ENCODE data around the gene ZNF438. TPM values are rescaled to one million over a fixed set of nuclear protein-coding genes. Genes with fewer than 3 reads are reported as not detected.

The ZNF438 gene
- total and polyA plus RNA-seq, 9 donors, result 6.2 to 12.7 (median 7.1) TPM

DNA sequence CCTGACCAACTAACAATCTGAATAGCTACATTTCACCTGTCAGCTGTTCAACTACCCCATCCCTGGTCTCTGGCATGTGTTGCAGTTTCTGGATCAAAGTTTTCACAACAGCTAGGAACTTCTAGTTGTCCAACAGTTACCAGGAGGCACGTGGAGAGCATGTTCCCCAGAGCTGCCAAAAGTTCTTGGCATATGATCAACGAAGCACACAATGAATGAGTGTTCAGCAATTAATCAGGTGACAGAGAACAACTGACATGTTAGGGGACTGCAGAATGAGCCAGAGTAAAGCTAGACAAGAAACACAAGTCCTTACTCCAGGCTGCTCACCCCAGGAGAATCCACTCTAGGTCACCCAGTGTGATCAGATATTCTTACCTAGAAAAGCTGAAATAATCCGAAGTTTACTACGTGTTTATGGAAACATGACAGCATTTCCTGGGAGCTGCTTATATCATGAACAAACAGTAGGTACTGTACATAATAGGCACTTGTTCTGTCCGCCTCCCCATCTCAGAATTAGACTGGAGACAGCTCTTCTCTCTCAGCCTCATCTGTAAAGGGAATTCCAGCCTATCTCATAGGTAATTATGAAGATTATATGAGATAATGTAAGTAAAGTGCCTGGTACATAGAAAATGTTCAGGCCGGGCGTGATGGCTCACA, 50.6 kb downstream of the ZNF438 start:
- 56 to 58% (median 57%) methylated on average over 7 of the region's 7 CpGs for WGBS, 3 donors
- Histone ChIP-seq H3K36me3 (no peaks in the 10 kb centered on the region), H3K9me3 (no peaks in the 10 kb centered on the region), H3K27ac (no peak overlapping the region), H3K4me3 (no peak overlapping the region), H3K27me3 (no peaks in the 10 kb centered on the region), H3K4me1 (ENCODE audit: insufficient read depth) (peaks cover 4% of the 10 kb centered on the region)
- TF ChIP-seq, protein P1, sequence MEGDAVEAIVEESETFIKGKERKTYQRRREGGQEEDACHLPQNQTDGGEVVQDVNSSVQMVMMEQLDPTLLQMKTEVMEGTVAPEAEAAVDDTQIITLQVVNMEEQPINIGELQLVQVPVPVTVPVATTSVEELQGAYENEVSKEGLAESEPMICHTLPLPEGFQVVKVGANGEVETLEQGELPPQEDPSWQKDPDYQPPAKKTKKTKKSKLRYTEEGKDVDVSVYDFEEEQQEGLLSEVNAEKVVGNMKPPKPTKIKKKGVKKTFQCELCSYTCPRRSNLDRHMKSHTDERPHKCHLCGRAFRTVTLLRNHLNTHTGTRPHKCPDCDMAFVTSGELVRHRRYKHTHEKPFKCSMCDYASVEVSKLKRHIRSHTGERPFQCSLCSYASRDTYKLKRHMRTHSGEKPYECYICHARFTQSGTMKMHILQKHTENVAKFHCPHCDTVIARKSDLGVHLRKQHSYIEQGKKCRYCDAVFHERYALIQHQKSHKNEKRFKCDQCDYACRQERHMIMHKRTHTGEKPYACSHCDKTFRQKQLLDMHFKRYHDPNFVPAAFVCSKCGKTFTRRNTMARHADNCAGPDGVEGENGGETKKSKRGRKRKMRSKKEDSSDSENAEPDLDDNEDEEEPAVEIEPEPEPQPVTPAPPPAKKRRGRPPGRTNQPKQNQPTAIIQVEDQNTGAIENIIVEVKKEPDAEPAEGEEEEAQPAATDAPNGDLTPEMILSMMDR (IDR thresholded peaks at IDR 0.05), result no peak
- TF ChIP-seq POLR2A (IDR thresholded peaks at IDR 0.05), result no peak
- no peak for TF ChIP-seq EP300 (IDR thresholded peaks at IDR 0.05)
- intact Hi-C loops (cut with DNase I), result no loop called here
- DNase-seq, result peak in 1 of 5 donors; percentile 27

DNA sequence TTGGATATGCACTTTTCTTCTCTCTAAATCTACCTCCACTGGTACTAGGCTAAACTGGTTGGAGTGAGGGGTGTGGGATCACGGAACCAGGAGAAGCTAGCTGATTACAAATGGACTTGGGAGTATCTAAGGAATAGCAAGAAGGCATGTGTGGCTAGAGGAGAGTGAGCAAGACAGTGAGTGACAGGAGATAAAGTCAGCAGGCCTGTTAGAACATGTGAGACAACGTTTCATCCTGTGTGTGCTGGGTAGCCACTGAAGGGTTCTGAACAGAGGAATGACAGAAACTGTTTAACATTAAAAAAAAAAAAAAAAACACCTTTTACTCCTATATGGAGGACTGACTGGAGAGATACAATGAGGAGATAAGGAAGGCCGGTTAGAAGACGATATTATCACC, 51.7 kb downstream of the ZNF438 start:
- no peak overlapping the region for H3K27ac ChIP-seq

DNA sequence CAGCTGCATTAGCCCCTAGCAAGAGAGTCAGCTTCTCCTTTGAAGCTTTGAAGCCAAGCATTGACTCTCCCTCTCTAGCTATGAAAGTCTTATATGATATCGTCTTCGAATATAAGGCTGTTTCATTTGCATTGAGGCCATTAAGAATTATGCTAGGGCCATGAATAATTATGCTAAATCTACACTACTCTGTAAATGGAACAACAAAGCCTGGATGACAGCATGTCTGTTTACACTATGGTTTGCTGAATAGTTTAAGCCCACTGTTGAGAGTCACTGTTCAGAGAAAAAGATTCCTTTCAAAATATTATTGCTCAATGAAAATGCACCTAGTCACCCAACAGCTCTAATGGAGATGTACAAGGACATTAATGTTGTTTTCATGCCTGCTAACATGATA, 52.8 kb downstream of the ZNF438 start:
- Histone ChIP-seq H3K4me1 (ENCODE audit: insufficient read depth) (peaks cover 8% of the 10 kb centered on the region), H3K36me3 (no peaks in the 10 kb centered on the region), H3K9me3 (no peaks in the 10 kb centered on the region), H3K27me3 (no peaks in the 10 kb centered on the region), H3K4me3 (no peak overlapping the region), H3K27ac (no peak overlapping the region)
- intact Hi-C loops (cut with DNase I), result no loop called here
- TF ChIP-seq EP300 (IDR thresholded peaks at IDR 0.05), result no peak
- no peak for TF ChIP-seq POLR2A (IDR thresholded peaks at IDR 0.05)
- TF ChIP-seq, protein P1 (IDR thresholded peaks at IDR 0.05), result no peak
- 94 to 98% (median 97%) methylated on average over 2 of the region's 2 CpGs for WGBS, 3 donors
- no peak for DNase-seq

More for the DNA sequence above, 51.7 kb downstream of the ZNF438 start:
- H3K27me3 ChIP-seq, result no peaks in the 10 kb centered on the region
- no peak overlapping the region for H3K4me3 ChIP-seq
- no peaks in the 10 kb centered on the region for H3K9me3 ChIP-seq
- no peaks in the 10 kb centered on the region for H3K36me3 ChIP-seq
- 92 to 96% (median 93%) methylated on average over 4 of the region's 4 CpGs for WGBS, 3 donors
- no peak for TF ChIP-seq POLR2A (IDR thresholded peaks at IDR 0.05)
- TF ChIP-seq EP300 (IDR thresholded peaks at IDR 0.05), result no peak
- TF ChIP-seq, protein P1 (IDR thresholded peaks at IDR 0.05), result no peak
- no peak for DNase-seq
- intact Hi-C loops (cut with DNase I), result no loop called here
- H3K4me1 ChIP-seq (ENCODE audit: insufficient read depth), result peaks cover 6% of the 10 kb centered on the region

DNA sequence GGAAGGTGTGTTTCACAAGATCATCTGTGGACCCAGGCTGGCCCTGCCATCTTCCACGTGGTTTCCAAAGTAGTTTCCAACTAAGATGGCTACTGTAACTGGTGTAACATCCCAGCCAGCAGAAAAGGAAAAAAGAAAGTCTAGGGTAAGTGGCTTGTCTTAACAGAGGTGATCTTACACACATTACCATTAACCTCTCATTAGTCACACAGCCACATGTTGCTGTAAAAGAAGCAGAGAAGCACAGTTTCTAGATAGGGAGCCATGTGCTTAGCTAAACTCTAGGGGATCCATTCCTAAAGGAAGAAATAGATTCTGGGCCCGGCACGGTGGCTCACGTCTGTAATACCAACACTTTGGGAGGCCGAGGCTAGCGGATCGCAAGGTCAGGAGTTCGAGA, 54.3 kb downstream of the ZNF438 start:
- Histone ChIP-seq H3K27ac (no peak overlapping the region), H3K4me1 (ENCODE audit: insufficient read depth) (peaks cover 10% of the 10 kb centered on the region), H3K36me3 (no peaks in the 10 kb centered on the region), H3K27me3 (no peaks in the 10 kb centered on the region), H3K4me3 (no peak overlapping the region), H3K9me3 (no peaks in the 10 kb centered on the region)
- intact Hi-C loops (cut with DNase I), result no loop called here
- WGBS, 3 donors, result 97 to 98% (median 98%) methylated on average over 8 of the region's 8 CpGs
- DNase-seq, result no peak
- TF ChIP-seq EP300 (IDR thresholded peaks at IDR 0.05) (no peak), POLR2A (IDR thresholded peaks at IDR 0.05) (no peak)
- TF ChIP-seq, protein P1 (IDR thresholded peaks at IDR 0.05), result no peak
